GM18873 (cell line): ENCODE measurements around the gene RPL37A.

Experiments used
- ATAC-seq: cut with Tn5 transposase; IDR thresholded peaks from one replicate; pipeline ENCODE4 v1.9.1; 2021; ENCODE audit warnings: mild to moderate bottlenecking, moderate library complexity, moderate number of reproducible peaks; ENCODE audit not compliant: unreplicated experiment, low FRiP score

Gene RPL37A

GRCh38 chr2:216540920-216541319 is 42.3 kb downstream of the RPL37A start:
- no peak for ATAC-seq

GRCh38 chr2:216541505-216541904 is 42.9 kb downstream of the RPL37A start:
- ATAC-seq: no peak

DNA sequence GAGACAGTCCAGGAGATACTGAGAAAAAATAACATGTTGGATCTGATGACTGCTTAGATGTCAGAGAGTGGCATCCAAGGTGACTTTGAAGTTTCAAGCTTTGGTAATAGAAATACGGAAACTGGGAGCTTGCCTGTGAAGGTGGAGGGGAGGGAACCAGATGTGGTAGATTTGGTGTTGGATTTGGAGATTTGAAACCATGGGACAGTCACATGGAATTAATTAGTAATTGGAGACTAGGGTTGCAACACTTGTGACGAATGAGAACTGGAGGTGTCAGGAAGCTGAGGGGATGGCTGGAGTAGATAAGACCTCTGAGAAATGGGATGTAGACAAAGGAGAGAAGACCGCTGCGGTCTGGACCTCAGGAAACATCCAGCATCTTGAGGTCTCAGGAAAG is 46.7 kb downstream of the RPL37A start:
- no peak for ATAC-seq

DNA sequence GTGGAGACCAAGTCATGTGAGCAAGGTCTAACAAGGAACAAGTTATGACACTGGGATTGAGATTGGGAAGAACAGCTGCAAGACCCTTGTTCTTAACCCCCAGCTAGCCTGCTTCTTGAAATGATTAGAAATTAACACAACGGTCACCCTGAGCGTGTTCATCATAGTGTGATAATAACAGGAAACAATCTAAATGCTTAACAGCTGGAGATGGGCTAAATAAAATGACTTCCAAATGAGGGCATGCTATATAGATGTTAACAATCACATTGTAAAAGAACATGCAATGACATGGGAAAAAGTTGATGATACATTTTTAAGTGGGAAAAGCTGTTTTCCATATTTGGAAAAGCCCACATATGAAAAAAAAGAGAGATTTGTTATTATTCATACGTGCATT is 47.6 kb downstream of the RPL37A start:
- no peak for ATAC-seq

GRCh38 chr2:216546641-216547403 is 48.2 kb downstream of the RPL37A start:
- no peak for ATAC-seq

- ATAC-seq: no peak
Measured at GRCh38 chr2:216548901-216549331, 50.3 kb downstream of the RPL37A start.

GRCh38 chr2:216549926-216550690 is 51.5 kb downstream of the RPL37A start:
- ATAC-seq: no peak

DNA sequence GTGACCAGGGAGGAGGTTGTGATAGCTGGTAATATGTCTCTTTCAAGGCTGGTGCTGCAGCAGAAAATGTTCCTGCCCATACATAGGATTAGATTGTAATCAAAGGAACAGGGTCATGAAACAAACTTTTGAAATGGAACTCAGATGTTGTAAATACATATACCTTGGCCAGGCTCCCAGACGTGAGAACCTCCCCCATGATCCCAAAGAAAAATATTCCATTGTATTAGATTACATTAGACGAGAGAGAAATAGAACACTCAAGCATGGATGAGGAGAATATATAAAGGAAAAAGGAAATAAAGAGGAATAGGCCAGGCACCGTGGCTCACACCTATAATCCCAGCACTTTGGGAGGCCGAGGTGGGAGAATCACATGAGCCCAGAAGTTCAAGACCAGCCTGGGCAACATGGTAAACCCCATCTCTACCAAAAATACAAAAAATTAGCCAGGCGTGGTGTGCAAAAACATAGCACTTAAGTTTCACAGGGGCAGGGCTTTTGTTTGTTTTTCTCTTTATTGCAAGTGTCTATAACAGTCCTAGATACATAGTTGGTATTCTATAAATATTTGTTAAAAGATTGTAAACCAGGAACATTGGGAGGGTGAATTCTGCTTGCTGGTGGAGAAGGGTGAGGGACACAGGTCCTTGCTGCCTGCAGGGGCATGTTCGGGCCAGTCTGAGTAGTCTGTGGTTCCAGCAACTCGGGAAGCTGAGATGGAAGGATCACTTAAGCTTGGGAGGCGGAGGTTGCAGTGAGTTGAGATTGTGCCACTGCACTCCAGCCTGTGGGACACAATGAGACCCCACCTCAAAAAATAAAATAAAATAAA is 52.8 kb downstream of the RPL37A start:
- no peak for ATAC-seq

GRCh38 chr2:216553093-216553478 is 54.4 kb downstream of the RPL37A start:
- no peak for ATAC-seq
